ENCODE measurements around the gene ACTL6B.

The ACTL6B gene

DNA sequence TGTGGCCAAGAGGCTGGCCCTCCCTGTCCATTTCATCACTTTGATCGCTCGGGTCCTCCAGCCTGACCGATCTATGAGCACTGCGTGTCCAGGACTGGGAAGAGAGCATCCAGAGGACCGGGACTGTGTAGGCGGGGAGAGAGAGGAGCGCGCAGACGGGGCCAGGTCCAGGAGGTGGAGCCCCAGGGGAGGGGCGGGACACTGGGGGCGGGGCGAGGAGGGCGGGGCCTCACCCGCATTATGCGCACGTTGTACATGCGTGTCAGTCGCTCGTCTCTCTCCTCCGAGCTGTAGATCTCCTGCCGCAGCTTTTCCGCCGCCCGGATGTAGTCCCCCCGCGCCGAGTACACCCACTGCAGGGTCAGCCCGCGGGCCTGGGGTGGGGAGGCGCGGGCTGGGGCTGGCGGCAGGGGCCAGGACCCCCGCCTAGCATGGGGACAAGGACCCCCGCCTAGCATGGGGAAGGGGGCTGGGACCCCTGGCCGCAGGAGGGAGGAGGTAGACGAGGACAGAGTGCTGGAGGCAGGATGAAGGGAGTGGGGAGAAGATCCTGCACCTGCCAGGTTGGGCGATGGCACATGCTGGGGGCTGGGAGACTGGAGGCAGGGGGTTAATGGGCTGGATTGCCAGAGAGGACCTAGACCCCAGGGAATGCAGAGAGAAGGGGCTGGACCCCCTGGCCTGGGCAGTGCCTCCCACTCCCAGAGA, 29.6 kb downstream of the ACTL6B start:
- peak; percentile 82 to 91 (median 88) for DNase-seq

GRCh38 chr7:100626055-100626454, 30.2 kb downstream of the ACTL6B start:
- DNase-seq: no peak

DNA sequence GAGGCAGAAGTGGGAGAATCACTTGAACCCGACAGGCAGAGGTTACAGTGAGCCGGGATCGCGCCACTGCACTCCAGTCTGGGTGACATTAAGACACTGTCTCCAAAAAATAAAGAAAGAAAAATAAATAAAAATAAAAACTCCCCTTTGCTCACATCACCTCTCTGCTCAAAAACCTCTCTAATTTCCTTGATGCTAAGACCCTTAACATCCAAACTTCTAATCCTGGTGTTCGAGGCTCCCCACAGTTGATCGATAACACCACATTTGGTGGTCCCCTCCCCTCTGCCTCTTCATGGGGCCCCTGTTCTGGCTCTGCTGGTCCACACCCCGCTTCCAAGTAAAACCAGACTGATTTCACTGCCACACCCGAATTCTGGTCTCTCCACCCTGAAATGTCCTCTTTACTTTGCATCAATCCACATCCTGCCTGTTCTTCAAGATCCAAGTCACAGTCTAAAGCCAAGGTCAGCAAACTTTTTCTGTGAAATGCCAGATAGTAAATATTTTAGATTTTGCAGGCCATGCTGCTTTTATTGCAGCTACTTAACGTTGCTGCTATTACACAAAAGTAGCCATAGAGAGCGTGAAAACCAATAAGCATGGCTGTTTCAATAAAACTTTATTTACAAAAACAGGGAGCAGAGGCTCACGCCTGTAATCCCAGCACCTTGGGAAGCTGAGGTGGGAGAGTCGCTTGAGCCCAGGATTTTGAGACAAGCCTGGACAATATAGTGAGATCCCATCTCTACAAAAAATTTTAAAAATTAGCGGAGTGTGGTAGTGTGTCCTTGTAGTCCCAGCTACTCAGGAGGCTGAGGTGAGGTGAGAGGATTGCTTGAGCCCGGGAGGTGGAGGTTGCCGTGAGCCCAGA, 32.1 kb downstream of the ACTL6B start:
- DNase-seq: no peak

DNA sequence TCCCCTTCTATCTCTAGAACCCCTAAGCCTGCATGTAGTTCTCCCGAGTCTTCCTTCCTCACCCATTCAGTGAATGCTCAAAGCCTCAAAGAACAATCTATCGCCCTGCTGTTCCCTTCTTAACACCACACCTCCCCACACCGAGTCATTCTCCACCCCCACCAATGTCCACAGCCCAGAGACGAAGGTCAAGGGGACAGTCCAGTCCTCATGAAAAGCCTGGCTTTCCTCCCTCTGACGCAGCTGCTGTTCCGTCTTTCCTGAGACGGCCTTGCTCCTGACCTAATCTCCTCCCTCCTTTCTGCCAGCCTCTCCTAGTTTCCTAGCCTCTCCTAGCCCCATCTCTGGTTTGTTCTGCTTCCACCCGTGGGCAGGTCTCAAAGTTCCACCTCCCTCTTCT, 34.7 kb downstream of the ACTL6B start:
- DNase-seq: no peak

GRCh38 chr7:100620804-100621203, 35.4 kb downstream of the ACTL6B start:
- no peak for DNase-seq

- no peak for DNase-seq
Observed at GRCh38 chr7:100620239-100620638, 36.0 kb downstream of the ACTL6B start.

DNA sequence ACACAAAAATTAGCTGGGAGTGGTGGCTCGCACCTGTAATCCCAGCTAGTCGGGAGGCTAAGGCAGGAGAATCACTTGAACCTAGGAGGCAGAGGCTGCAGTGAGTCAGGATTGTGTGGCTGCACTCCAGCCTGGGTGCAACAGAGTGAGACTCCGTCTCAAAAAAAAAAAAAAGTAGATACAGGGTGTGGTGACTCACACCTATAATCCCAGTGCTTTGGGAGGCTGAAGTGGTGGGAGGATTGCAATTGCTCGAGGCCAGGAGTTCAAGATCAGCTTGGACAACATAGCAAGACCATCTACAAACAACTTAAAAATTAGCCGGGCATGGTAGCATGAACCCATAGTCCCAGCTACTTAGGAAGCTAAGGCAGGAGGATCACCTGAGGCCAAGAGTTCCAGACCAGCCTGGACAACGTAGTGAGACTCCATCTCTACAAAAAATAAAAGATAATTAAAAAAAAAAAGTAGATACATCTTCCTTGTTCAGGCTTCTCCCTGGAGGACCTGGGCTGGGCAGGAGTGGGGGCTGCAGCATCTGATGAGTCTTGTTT, 41.9 kb downstream of the ACTL6B start:
- DNase-seq: no peak

DNA sequence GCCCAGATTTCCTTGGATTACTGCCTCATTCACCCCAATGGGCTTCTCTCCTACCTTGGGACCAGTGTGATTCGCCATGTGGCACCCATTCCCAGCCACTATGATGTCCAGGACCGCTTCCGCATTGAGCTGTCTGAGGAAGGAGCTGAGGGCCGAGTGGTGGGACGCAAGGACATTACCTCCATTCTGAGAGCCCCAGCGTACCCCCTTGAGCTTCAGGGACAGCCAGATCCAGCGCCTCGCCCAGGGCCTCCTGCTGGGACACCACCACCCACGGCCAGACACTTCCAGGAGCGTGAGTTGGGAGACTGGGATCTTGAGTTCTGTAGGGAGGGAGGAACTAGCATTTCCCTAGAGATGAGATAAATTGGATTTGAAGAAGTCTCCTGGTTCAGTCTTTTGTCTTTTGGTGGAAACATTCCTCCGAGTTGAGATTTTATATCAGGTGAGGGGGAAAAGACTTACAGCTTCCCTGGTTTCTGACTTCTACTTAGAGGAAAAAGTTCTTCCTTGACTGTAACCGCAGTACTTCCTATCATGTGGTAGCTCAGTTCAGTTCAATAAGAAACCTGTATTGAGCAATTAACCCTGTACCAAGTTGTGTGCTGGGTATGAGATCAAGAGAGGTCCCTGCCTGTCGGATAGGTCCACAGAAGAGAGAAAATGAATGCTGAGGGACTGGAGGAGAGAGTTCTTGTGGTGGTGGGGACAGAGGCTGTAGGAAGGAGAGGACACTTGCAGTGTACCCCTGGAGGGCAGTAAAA, 42.7 kb downstream of the ACTL6B start:
- peak in 1 of 6 experiments; percentile 26 for DNase-seq

DNA sequence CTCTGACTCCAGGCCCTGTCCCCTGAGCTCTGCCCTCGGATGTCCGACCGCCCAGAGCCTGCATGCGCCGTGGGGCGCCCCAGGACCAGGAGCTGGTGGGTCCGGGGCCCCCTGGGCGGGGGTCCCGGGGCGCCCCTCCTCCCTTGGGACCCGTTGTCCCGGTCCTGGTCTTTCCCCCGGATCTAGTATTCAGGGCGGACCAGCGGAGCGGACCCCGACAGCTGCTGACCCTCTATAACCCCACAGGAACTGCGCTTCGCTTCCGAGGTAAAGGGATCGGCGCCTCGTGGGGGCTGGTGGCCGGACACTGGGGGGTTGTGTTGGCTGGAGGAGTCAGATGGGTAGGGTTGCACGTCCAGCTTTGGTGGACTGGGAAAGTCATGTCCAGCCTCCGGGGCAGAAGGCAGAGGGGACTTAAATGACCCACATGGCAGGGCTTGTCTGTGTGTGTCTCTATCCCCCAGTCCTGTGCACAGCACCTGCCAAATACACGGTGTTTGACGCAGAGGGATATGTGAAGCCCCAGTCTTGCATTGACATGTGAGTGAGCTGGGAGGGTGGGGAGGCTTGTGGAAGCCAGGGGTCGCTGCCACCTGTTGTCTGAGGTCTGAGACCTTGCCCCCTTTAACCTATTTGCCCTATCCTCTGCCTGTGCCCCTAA, 43.4 kb downstream of the ACTL6B start:
- peak in 4 of 6 experiments; percentile 13 to 43 (median 24) for DNase-seq

DNA sequence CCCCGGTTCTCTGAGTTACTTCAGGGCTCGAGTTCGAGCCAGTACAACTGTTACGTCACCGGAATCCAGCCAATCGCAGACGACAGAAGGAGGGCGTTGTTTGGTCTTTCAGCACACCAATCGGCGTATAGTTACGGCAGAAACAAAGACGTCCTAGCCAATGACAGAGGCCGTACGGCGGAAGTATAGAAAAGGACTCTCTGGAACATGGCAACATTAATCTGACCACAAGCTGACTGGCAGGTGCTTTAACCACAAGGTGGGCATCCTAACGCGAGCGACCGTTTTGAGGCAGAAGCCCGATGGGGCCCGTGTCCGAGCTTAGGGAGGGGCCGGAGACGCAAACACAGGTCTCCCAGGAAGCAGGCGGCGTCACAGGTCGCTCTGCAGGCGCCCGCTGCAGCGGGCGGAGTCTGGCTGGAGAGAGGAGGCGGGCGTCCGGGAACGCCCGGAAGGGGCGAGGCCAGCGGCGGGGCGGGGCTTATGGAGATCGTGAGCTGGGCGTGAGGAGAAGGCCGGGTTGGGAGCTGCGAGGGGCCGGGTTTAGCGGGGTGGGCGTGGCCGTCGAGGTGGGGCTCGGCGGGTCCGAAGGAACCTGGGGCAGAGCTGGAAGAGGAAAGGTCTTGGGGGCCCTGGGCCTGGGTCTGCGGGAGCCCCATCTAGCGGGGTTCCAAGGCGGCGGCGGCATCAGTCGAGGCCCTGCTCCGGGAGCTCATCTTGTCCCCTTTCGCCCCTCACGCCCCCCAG, 44.1 kb downstream of the ACTL6B start, which contains the start of gene MOSPD3:
TSS of gene MOSPD3 (plus strand) at position 558 of the 747 bp plus-strand sequence. CDS start 252 bp downstream, outside the sequence.
- peak; percentile 94 to 99 (median 98) for DNase-seq

GRCh38 chr7:100609958-100610357, 46.3 kb downstream of the ACTL6B start:
- DNase-seq: no peak

DNA sequence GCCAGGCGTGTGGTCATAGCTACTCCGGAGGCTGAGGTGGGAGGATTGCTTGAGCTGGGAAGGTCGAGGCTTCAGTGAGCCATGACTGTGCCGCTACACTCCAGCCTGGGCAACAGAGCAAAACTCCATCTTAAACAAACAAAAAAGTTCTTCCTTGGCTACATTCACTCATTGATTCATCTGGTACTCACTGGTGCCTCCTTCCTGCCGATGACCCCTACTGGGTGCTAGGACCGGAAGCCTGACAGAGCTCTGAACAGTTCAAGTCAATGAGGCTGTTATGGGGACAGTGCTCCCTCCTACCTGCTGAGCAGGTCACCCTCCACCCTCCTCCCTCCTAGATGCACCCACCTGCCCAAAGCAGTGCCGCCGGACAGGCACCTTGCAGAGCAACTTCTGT, 49.1 kb downstream of the ACTL6B start:
- no peak for DNase-seq

- no peak for DNase-seq
Observed at GRCh38 chr7:100606313-100606712, 49.9 kb downstream of the ACTL6B start.

DNA sequence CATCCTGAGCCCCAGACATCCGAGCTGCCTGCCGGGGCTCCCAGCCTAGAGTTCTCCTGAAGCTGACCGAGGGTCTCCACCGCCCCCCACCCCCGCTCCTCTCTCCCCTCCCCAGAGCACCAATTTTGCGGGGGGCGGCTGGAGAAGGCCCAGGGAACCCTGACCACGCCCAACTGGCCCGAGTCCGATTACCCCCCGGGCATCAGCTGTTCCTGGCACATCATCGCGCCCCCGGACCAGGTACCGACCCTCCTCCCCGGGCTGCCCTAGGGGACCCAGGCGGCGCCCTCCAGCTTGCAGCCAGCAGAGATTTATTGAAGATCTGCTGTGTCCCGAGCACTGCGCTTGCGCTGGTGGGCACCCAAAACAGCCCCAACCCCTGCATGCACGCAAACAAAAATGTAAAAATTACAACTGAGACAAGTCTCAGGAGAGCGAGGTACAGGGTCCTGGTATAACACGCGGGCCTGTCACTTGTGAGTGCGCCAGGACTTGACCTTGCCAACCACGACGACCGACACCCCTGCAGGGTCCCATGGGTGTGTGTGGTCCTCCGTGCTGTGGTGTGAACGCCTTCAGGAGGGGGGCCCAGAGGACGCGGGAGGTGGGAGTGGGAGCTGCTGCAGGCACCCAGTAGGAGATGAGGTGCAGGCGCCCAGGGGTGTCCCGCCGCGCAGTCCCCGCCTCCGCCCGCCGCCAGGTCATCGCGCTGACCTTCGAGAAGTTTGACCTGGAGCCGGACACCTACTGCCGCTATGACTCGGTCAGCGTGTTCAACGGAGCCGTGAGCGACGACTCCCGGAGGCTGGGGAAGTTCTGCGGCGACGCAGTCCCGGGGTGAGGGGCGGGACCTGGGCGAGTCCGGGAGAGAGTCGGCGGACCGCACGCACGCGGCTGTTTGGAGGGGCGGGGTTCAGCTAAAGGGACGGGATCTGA, 51.0 kb downstream of the ACTL6B start:
- DNase-seq: peak in 5 of 6 experiments; percentile 19 to 42 (median 36)

- DNase-seq: peak; percentile 33 to 80 (median 71)
Observed at GRCh38 chr7:100604028-100604975, 51.9 kb downstream of the ACTL6B start.

DNA sequence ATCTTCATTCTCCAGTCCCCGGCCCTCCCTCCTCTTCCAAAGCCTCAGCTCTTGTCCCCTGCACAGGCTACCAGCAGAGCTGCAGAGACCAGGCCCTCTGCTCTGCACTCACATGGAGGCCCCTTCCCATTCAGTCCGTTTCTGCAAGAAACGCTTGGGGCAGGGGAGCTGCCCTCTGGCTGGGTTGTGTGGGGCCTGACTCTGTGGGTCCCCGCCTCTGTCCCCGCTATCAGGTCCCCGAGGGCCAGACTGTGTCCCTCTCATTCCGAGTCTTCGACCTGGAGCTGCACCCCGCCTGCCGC, 52.6 kb downstream of the ACTL6B start:
- peak in 1 of 6 experiments; percentile 37 for DNase-seq

DNA sequence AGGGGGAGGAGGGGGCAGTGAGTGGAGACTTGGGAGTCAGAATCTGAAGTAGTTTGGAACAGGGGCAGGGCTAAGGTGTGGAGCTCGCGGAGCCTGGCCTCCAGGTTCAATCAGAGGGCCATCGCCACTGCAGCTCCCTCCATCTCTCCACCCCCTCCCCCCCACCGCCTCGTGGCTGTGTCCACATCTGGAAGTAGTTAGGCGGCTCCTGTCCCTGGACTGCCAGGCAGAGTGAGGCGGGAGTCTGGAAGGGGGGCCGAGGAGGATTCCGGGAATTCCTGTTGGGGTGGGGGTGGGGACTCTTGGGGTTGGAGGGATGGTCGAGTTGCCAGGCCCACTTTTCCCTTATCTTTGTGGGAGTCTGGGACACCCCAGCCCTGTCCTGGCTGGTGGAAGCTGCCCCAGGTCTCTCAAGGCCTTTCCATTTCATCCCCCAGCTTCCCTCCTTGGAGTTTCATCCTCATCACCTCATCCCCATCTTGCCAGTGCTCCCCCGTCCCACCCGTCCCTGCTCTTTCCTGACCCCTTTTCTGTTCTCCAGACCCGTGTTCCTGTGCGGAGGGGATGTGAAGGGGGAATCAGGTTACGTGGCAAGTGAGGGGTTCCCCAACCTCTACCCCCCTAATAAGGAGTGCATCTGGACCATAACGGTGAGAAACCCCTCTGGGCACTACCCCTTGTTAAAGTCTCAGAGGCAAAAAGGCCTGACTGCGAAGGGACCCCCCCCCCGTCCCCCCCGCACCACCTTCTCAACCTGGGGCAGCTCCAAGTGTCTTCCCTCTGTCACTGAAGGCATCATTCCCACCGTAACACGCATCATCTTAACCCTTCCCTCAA, 53.1 kb downstream of the ACTL6B start:
- DNase-seq: no peak

- no peak for DNase-seq
Observed at GRCh38 chr7:100600730-100601038, 55.6 kb downstream of the ACTL6B start.
